HG02981 (cell line): Measurements from ENCODE around the gene BCKDHB.
A peak's percentile ranks its signal among the peaks of the same experiment; 100 is the strongest.
"Not testable (repeated sequence)": the region's sequence is repeated elsewhere in the genome, so short reads cannot be mapped to it uniquely, and the experiment has no call there.

Experiments used
- ATAC-seq: cut with Tn5 transposase; IDR thresholded peaks from one replicate; pipeline ENCODE4 v1.9.1; 2021; ENCODE audit warnings: mild to moderate bottlenecking, moderate library complexity; ENCODE audit not compliant: unreplicated experiment

Gene BCKDHB

GRCh38 chr6:80106418-80107235 is at the start of gene BCKDHB:
BCKDHB (plus strand) TSS chr6:80106671; CDS start chr6:80106694, 23 bp downstream.
- ATAC-seq: peak; percentile 98

- no peak for ATAC-seq
These were observed 45.7 kb upstream of the BCKDHB start for GRCh38 chr6:80060774-80061173.

GRCh38 chr6:80068146-80068545 is 38.3 kb upstream of the BCKDHB start:
- not testable (repeated sequence) for ATAC-seq

- not testable (repeated sequence) for ATAC-seq
These were observed 36.0 kb upstream of the BCKDHB start for GRCh38 chr6:80070431-80070830.

- ATAC-seq: no peak
These were observed 29.4 kb upstream of the BCKDHB start for GRCh38 chr6:80077067-80077466.

GRCh38 chr6:80088637-80089036 is 17.8 kb upstream of the BCKDHB start:
- no peak for ATAC-seq

GRCh38 chr6:80091506-80091905 is 15.0 kb upstream of the BCKDHB start:
- ATAC-seq: no peak

GRCh38 chr6:80094017-80094416 is 12.5 kb upstream of the BCKDHB start:
- no peak for ATAC-seq

- ATAC-seq: no peak
These were observed 10.9 kb upstream of the BCKDHB start for GRCh38 chr6:80095600-80095999.

- ATAC-seq: no peak
These were observed 8.1 kb upstream of the BCKDHB start for GRCh38 chr6:80098392-80098791.

- no peak for ATAC-seq
These were observed 2.0 kb upstream of the BCKDHB start for GRCh38 chr6:80104520-80104919.

- ATAC-seq: no peak
These were observed 476 bp upstream of the BCKDHB start for GRCh38 chr6:80105972-80106417.

- not testable (repeated sequence) for ATAC-seq
These were observed 16.1 kb downstream of the BCKDHB start for GRCh38 chr6:80122576-80122975.

GRCh38 chr6:80126657-80127345 is 20.3 kb downstream of the BCKDHB start:
- no peak for ATAC-seq

- no peak for ATAC-seq
These were observed 23.0 kb downstream of the BCKDHB start for GRCh38 chr6:80129485-80129884.

- no peak for ATAC-seq
These were observed 26.5 kb downstream of the BCKDHB start for GRCh38 chr6:80133020-80133419.

GRCh38 chr6:80134065-80134464 is 27.6 kb downstream of the BCKDHB start:
- no peak for ATAC-seq

- ATAC-seq: no peak
These were observed 36.1 kb downstream of the BCKDHB start for GRCh38 chr6:80142586-80142985.

- ATAC-seq: no peak
These were observed 37.0 kb downstream of the BCKDHB start for GRCh38 chr6:80143419-80143937.

GRCh38 chr6:80144753-80145315 is 38.4 kb downstream of the BCKDHB start:
- no peak for ATAC-seq

- peak; percentile 89 for ATAC-seq
These were observed 39.0 kb downstream of the BCKDHB start for GRCh38 chr6:80145509-80145908.

GRCh38 chr6:80145921-80146320 is 39.5 kb downstream of the BCKDHB start:
- ATAC-seq: peak; percentile 6
